Stimulated activated CD4-positive, alpha-beta T cell treated with anti-CD3 and anti-CD28 coated beads, TNF-alpha, amount 100 ng/mL, for 1 hour (primary cell): ENCODE data around the gene RBM48.
"Not testable (repeated sequence)": the region's sequence is repeated elsewhere in the genome, so short reads cannot be mapped to it uniquely, and the experiment has no call there.

Source experiments
- DNase-seq, 3 donors: peaks; one replicate each; pipeline ENCODE4 v3.0.0-alpha.2; 2020; ENCODE audit warnings: low read depth in 3 of 3, low spot score in 1 of 3

Gene RBM48

DNA sequence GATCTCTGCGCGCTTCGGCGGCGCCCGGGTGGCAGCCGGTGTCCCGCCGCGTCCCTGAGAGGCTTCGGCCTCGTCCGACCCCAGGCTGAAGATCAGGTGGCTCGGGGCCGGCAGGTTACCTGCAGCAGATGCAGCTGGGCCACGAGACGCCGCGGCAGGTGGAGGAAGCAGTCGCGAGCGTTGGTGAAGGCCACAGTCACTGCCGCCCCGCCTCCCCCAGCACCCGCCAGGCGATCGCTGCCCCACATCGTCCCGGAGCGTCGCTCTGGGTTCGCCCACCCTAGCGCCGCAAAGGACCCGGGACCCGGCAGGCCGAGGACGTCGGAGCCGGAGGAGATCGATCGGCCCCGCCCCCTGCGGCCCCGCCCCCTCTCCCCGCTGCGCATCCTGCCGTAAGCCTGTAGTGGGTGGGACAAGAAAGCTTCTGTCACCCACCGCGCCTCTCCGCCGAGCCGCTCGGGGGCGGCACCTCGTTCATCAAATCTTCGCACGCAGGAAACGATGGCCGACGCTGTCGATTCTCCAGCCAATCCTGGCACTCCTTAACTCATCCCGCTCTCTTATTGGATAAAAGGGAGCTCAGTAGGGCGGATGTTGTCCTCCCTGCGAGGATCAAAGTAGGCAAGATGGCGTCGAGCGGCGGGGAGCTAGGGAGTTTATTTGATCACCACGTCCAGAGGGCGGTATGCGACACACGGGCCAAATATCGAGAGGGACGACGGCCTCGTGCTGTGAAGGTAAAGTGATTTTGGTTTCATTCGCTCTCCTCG lies at the start of gene RBM48, which contains the start of gene PEX1:
Gene RBM48, plus strand, starts transcription at position 608 of the 770 bp plus-strand sequence. Its CDS starts 19 bp downstream, at position 627.
Gene PEX1, minus strand, starts transcription at position 333 of the 770 bp plus-strand sequence. Its CDS starts 85 bp downstream, at position 248.
- DNase-seq = peak; percentile 87 to 90 (median 89)

DNA sequence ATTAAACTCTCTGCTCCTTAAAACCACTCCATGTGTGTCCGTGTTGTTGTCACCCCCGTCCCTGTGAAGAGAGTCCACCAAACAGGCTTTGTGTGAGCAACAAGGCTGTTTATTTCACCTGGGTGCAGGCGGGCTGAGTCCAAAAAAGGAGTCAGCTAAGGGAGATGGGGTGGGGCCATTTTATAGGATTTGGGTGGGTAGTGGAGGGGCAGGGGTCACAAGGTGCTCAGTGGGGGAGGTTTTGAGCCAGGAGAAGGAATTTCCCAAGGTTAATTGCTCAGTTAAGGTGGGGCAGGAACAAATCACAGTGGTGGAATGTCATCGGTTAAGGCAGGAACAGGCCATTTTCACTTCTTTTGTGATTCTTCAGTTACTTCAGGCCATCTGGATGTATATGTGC lies 49.4 kb upstream of the RBM48 start:
- not testable (repeated sequence) for DNase-seq

DNA sequence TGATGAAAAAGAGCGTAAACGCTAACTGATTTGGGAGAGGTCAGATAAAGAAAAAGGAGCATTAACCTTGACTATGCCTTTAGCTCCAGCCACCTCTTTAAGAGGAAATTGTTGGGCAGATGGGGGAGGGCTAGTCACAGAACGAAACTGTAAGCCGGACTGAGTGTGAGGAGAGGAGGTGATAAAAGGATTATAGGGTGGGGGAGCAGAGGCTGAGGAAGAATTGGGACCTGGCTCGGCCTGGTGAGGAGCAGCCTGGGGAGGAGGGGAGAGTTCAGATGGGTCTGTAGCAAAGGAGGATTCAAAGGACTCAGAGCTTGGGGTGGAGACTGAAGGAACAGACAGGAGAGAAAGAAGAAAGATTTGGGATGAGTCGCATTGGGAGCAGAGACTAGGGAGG lies 45.0 kb upstream of the RBM48 start:
- DNase-seq = not testable (repeated sequence)

DNA sequence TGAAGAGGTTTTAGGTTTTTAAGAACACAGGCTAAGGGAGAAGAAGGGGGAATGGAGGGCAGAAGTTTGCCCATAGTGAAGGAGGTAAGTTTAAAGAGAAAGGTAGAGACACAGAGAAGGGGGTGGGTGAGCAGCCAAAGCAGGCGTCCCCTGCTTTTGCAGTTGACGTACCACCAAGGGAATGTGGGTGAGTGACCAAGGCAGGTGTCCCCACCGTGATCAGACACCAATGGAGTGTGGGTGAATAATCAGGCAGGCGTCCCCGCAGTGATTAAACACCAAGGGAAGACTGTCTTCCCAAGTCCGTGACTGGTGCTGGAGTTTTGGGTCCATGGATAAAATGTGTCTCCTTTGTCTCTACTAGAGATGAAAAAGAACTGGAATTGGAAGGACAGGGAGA lies 44.4 kb upstream of the RBM48 start:
- not testable (repeated sequence) for DNase-seq

DNA sequence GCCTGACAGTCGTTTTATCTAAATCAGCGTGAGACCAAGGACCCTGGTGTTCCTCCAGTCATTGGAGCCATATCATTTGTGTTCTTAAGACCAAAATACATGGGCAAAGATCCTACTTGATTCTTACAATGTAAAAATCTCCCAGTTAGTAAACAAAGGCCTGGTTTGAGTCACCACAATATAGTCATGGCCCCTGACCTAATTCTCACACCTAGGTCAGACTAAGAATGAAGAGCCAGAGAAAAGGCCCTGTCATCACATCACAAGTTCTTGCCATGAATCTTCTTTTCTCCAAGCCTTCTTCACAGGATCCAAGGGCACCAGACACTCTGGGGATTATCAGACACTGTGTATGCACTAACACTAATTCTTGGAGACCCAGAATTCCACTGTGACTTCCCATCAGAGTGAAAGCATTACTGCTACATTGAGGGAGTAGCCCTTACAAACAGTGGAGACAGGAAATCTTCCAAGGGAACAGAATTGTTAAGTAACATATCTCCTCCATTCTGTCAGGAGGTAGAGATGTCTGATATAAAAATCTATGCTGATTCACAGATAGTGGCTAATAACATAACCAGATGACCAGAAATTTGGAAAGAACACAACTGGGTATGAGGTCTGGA lies 43.2 kb upstream of the RBM48 start:
- no peak for DNase-seq

DNA sequence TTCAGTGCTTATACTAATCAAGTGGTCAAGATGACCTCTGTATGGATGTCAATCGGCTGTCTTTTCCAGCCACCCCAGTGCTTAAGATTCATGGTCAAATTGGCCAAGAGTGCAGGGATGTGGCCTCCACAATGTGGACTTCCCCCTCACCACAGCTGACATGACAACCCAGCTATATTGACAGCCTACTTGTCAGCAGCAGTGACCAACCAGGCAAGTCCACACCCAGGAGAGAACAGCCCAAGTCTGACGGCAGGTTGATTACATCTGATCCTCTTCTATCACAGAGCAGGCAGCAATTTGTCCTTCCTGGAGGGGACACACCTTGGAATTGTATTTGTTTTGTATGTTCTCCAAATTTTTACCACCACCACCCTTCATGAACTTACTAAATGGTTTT lies 42.6 kb upstream of the RBM48 start:
- no peak for DNase-seq

DNA sequence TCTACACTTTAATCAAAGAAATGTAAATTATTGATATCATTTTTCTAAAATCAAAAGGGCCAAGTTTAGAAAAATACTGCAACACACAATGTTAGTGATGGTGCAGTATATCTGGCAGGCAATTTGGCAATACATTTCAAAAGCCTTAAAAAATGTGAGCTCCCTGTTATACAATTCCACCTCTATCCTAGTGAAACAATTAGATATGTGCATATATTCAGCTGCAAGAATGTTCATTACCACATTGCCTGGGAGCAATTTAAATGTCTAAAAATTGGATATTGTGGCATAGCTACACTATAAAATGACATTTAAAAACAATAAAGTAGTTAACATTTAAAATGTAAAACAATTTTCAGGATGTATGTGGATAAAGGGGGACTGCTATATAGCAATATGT lies 40.8 kb upstream of the RBM48 start:
- no peak for DNase-seq

DNA sequence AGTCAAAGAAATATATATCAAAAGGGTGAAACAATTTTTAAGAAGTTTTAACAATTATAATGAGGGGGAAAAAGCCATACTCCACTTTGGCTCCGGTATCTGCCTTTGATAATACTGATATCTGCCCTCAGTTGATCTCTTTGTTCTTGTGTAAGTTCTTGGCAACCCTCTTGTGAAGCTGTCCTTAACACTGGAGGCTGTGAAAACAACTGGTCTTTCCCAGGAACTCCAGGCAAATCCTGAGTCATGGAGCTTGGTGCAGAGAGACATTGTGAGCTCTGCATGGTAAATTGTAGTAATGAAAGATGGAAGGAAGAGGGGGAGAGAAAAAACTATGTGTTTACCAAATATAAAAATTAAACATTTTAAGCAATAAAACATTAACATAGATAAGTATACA lies 39.0 kb upstream of the RBM48 start:
- DNase-seq = no peak

DNA sequence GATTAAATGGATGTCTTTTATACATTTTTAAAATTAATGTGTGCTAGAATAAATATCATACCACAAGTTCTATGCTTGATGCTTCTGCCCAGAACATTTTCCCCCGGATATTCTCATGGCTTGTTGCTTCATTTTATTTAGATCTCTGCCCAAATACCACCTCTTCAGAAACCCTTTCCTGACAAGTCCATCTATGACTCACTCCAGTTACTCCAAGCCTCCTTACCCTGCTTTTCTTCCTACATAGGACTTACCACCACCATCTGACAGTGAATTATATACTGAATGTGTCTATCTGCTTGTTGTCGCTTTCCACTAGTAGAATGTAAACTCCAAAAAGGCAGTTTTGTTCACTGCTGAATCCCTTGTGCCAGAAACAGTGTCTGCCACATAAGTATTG lies 31.7 kb upstream of the RBM48 start:
- no peak for DNase-seq

DNA sequence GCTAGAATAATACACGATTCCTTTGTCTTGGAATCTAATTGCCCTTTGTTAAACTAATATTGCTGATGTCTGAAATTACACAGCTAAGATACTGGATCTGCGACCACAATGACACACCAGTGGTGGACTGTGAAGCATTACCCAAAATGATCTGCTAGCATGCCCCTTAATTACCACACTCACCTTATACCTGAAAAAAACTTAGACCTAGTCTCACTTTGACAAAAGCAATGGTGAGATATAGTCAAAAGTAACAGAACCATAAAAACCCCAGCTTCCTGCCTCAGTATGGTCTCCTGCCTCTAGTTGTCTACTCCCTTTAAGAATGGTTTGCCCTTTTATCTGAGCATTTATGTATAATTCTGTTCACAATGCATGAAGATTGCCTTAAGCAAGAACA lies 30.0 kb upstream of the RBM48 start:
- no peak for DNase-seq

DNA sequence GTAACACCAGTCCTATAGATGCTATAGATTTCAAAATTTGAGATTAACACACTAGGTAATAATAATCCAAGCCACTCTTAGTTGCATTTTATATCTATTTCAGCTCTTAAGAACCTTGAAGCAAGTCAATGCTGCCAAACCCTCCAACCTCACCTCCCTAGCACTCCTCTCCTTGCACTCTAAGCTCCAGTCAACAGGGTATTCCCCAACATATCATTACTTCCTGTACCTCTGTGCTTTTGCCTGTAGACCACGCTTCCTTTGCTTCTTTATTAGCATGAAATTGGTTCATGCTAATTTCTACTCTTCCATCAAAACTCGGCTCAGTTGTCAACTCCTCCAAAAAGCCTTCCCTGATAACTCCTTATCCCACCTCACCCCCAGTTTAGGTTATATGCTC lies 24.8 kb upstream of the RBM48 start:
- no peak for DNase-seq

DNA sequence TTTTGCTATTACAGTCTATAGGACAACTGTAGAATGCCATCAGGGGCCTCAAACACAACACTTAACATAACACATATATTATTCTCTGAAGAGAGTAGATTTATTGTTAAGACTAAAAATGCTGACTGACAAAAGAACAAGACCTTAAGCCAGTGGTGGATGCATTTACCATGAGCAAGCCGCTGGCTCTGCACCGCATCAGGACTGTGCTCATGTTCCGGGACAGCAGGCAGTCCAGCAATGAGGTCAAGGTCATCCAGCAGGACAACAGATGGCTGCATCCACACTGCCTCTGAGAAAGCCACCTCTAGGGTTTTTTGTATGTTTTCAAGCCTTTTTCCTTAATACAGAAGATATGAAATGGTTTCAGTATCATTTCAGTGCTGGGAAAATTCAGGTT lies 24.0 kb upstream of the RBM48 start:
- DNase-seq = no peak

DNA sequence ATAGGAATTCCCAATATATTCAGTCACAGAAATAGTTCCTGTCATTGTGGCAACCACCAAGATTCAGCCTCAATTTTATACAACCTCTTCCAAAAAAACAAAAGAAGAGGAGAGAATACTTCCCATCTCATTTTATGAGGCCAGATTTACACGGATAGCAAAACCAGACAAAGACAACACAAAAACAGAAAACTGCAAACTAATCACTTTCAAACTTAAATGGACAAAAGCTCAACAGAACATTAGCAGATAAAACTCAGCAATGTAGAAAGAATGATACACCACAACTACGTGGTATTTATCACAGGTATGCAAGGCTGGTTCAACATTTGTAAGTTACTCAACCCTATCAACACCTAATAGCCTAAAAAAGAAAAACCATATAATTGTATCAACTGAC lies 22.2 kb upstream of the RBM48 start:
- DNase-seq = no peak

DNA sequence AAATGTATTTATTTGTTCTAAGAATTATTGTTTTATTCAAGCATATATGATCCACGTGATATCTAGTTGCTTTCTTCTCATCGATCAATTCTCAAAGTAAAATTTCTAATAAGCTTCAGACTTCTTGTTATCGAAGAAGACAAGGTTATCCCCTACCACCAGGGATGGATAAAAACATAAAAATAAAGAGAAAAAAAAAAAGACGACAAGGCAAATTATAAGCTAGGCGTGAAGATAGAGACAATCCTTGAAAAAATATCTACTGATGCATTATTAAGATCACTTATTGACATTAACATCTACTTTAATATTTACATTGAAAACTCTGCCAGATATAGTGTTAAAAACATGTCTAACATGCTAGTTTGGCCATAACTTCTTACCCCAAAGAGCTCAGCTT lies 19.6 kb upstream of the RBM48 start:
- no peak for DNase-seq

DNA sequence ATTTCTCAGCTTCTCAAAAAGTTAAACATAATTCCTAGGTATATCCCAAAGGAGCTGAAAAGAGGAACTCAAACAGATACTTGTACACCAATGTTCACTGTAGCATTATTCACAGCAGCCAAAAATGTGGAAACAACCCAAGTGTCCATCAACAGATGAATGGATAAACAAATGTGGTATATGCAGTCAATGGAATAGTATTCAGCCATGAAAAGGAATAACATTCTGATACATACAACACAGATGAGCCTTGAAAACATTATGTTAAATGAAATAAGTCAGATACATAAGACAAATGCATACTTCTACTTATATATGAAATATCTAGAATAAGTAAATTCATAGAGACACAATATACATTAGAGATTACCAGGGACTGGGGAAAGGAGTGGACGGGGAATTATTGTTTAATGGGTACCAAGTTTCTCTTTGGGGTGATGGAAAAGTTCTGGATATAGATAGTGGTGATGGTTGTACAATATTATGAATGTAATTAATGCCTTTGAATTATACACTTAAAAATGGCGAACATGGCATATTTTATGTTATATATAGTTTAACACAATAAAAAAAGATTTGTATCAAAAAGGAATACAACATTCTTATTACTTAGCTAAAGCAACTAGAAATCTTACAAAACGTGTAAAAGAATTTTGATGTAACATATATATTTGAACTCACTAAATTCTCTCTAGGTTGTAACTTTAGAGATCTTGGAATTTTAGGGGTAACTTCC lies 15.3 kb upstream of the RBM48 start:
- no peak for DNase-seq

DNA sequence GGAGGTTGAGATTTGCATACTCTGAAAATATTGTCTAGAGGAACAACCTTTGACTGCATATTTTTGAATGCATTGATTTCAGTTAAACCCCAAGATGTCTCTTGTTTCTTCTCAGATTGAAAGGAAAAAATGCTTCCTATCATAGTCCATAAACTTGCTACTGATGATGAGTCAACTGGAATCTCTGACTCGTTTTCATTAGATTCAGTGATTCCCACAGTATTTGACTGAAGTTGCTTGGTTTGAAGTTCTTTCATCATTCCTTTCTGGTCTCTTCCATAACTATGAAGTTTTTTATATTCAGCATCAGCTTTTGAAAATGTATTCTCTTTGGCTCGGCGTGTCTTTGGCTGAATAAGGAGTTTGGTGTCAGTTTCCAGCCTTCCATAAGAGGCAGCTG lies 11.0 kb upstream of the RBM48 start:
- no peak for DNase-seq

DNA sequence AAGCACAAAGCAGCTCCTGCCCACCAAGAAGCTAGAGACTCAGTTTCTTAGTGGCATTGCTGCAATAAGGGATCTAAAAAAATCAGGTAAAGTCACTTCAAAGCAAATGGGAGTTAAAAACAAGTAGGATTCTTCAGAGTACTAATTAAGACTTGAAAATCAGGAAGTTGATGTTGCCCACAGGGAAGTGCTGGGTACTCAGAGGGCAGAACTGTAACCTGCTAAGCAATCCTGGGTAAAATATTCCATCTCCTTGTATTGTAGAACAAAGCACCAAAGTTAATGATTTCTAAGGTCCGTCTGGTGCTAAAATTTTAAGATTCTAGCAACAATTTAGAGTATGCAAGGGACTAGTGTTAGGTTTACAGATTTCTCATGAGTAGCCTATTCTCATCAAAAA lies 8.6 kb upstream of the RBM48 start:
- no peak for DNase-seq

DNA sequence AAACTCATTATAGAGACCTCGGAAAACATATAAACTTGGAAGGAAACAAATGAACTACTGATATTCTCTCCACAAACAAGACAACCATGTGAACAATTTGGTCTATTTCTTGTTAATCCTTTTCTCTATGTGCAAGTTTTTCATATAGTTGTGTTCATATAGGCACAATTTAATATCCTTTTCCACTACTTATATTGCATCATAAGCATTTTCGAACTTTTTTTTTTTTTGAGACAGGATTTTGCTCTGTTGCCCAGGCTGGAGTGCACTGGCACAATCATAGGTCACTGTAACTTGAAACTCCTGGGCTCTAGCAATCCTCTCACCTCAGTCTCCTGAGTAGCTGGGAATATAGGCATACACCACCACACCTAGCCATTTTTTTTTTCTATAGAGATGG lies 5.5 kb upstream of the RBM48 start:
- DNase-seq = no peak

DNA sequence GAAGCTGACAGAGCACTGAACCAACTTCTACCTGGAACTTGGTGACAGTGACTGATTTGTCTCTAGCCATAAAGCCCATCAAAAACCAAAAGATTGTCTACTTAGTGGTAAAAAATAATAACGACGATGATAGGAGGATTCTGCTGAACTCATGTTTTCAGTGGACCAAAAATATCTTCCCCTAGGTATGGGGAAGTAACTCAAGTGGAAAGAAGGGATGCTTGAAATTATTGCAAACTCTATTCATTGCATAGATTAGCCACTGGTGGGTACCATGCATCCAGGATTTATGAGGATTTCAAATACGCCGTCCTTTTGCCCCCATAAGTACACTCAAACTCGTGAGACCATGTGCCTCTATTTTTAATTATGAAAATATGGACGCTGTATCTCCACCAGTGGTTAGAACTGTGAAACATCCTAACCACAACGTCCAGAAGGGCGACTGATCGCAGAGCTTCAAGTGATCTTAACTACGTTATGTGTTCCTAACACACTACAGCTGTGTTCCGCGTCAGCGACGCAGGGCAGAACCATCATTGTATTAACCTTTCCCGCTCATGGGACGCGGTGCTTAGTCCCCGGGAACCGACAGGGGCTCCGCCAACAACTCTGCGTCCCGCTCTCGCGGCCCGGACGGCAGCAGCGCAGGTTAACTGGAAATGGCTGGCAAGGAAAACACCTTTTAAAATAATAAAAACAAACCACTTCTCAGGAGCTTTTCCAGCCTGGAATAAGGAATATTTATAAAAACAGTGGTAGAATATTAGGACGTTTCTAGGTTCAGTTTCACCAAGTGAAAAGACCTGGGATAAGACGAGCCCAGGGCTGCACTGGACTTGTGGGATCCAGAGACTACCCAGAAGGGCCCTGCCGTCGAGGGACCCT lies 1.1 kb upstream of the RBM48 start:
- peak in 2 of 3 donors; percentile 5 to 26 for DNase-seq

DNA sequence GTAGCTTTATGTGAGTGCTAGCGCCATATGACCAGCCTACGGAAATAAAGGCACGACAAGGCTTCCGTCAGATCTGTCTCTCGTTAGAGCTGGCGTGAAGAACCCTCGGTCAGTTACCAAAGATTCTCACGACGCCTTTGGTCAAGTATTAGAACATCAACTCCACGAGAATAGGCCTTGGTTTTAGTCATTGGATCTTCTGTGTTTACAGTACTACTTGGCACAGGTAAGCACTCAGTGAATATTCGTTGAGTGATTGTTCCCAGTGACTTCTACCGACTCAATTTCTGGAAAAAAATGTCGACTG lies 316 bp downstream of the RBM48 start:
- no peak for DNase-seq

DNA sequence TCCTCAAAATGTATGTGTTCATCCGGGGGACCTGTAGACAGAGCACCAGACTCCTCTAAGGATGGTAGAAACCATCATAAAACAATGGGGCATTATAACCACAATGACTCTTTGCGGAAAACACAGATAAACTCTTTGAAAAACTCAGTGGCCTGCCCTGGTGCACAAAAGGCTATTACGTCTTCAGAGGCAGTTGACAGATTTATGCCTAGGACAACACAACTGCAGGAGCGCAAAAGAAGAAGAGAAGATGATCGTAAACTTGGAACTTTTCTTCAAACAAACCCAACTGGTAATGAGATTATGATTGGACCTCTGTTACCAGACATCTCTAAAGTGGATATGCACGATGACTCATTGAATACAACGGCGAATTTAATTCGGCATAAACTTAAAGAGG lies 6.0 kb downstream of the RBM48 start:
- DNase-seq = no peak
